Caco-2 (cell line): Measurements from ENCODE around the gene CPSF3. TPM values are rescaled to one million over a fixed set of nuclear protein-coding genes. Genes with fewer than 3 reads are reported as not detected.

ENCODE experiments used
- BruUV-seq: library from RNA; stranded (reverse); fragments of 400-500 nt; replicated peaks from 2 replicates; lab custom pipeline; 2021; lab: Mats Ljungman, UMichigan
- CTCF ChIA-PET: fragments of 300-600 bp; sonication (Branson Sonifier 250); formaldehyde crosslinking; loops from one replicate; lab custom pipeline; 2022; ENCODE audit warnings: antibody characterized with exemption; lab: Charles Lee
- POLR2A ChIA-PET: fragments of 300-600 bp; sonication (Branson Sonifier 250); formaldehyde crosslinking; loops from one replicate; lab custom pipeline; 2022; ENCODE audit warnings: antibody characterized with exemption; lab: Charles Lee
- DNase-seq, 2 experiments: peaks; one replicate each; pipeline versions ENCODE4 v3.0.0 to v3.0.0-alpha.2; 2020 to 2022
- H3K27me3 ChIP-seq: replicated peaks from 2 replicates; pipeline ENCODE4 v1.6.0; 2011; ENCODE audit warnings: low read length; ENCODE audit not compliant: control insufficient read depth, insufficient read depth
- H3K36me3 ChIP-seq: 2 replicates; pipeline ENCODE4 v1.5.1; 2011; ENCODE audit warnings: low read length; ENCODE audit not compliant: control insufficient read depth, insufficient read depth
- H3K4me1 ChIP-seq: fragments of 250-450 bp; sonication (Bioruptor Pico); 2 replicates; pipeline ENCODE4 v1.5.1; 2020; ENCODE audit warnings: mild to moderate bottlenecking
- H3K4me3 ChIP-seq: 2 replicates; pipeline ENCODE4 v1.5.1; 2011; ENCODE audit warnings: low read depth, mild to moderate bottlenecking, control low read depth, low read length
- H3K9me3 ChIP-seq: fragments of 250-450 bp; sonication (Bioruptor Pico); 2 replicates; pipeline ENCODE4 v1.5.1; 2020; ENCODE audit warnings: mild to moderate bottlenecking, moderate library complexity
- H3K27ac Mint-ChIP-seq: one replicate; pipeline ENCODE4 v1.8.0; 2022; ENCODE audit warnings: mixed read lengths; ENCODE audit not compliant: unreplicated experiment
- H3K27me3 Mint-ChIP-seq: one replicate; pipeline ENCODE4 v1.8.0; 2022; ENCODE audit warnings: mixed read lengths; ENCODE audit not compliant: insufficient read depth, unreplicated experiment
- H3K36me3 Mint-ChIP-seq: one replicate; pipeline ENCODE4 v1.8.0; 2022; ENCODE audit warnings: mild to moderate bottlenecking, mixed read lengths; ENCODE audit not compliant: insufficient read depth, unreplicated experiment
- H3K4me1 Mint-ChIP-seq: one replicate; pipeline ENCODE4 v1.8.0; 2022; ENCODE audit warnings: low read depth, mixed read lengths; ENCODE audit not compliant: unreplicated experiment
- H3K4me3 Mint-ChIP-seq: one replicate; pipeline ENCODE4 v1.8.0; 2022; ENCODE audit warnings: mild to moderate bottlenecking, moderate library complexity, mixed read lengths; ENCODE audit not compliant: unreplicated experiment
- H3K9me3 Mint-ChIP-seq: one replicate; pipeline ENCODE4 v1.8.0; 2022; ENCODE audit warnings: mixed read lengths; ENCODE audit not compliant: unreplicated experiment
- intact Hi-C: fragments of 100-400 bp; cut with micrococcal nuclease; formaldehyde crosslinking; loops from one replicate; pipeline ENCODE4 v1.10.0; 2022; ENCODE audit not compliant: unreplicated experiment
- total RNA-seq: library from RNA; stranded (reverse); gene quantifications from 2 replicates; pipeline ENCODE4 v1.2.3, GENCODE V29; 2022
- TF ChIP-seq, protein P1 (sequence below), 2 experiments: fragments of 200-600 bp in 1 of 2; IDR thresholded peaks; 1 replicate in 1 of 2; 2 replicates in 1 of 2; pipeline versions ENCODE4 v1.5.1 to v1.8.0; 2011 to 2022; ENCODE audit warnings: antibody characterized with exemption in 1 of 2, control low read depth in 1 of 2, inconsistent platforms in 1 of 2, low read depth in 1 of 2, low read length in 1 of 2, mild to moderate bottlenecking in 1 of 2, moderate library complexity in 1 of 2; ENCODE audit not compliant: insufficient read depth in 1 of 2, severe bottlenecking in 1 of 2, unreplicated experiment in 1 of 2

CPSF3 gene
- total RNA-seq, 1 experiment from 2014 or later = 95.0 TPM

- Histone ChIP-seq H3K4me1 (peaks cover 9% of the 10 kb centered on the region), H3K27me3 (no peaks in the 10 kb centered on the region), H3K36me3 (no peaks in the 10 kb centered on the region; the same call in 1 of the 2 replicates), H3K4me3 (peak overlapping the region; percentile 89), H3K9me3 (no peaks in the 10 kb centered on the region)
- Mint-ChIP-seq H3K27me3 (no peaks in the 10 kb centered on the region), H3K27ac (no peak overlapping the region), H3K36me3 (peaks cover 22% of the 10 kb centered on the region), H3K4me1 (peaks cover 18% of the 10 kb centered on the region), H3K9me3 (no peaks in the 10 kb centered on the region), H3K4me3 (no peak overlapping the region)
- TF ChIP-seq, protein P1, sequence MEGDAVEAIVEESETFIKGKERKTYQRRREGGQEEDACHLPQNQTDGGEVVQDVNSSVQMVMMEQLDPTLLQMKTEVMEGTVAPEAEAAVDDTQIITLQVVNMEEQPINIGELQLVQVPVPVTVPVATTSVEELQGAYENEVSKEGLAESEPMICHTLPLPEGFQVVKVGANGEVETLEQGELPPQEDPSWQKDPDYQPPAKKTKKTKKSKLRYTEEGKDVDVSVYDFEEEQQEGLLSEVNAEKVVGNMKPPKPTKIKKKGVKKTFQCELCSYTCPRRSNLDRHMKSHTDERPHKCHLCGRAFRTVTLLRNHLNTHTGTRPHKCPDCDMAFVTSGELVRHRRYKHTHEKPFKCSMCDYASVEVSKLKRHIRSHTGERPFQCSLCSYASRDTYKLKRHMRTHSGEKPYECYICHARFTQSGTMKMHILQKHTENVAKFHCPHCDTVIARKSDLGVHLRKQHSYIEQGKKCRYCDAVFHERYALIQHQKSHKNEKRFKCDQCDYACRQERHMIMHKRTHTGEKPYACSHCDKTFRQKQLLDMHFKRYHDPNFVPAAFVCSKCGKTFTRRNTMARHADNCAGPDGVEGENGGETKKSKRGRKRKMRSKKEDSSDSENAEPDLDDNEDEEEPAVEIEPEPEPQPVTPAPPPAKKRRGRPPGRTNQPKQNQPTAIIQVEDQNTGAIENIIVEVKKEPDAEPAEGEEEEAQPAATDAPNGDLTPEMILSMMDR (IDR thresholded peaks at IDR 0.05; ENCODE audit: insufficient read depth in 1 of 2, low read depth in 1 of 2, low read length in 1 of 2, severe bottlenecking in 1 of 2, unreplicated experiment in 1 of 2) = no peak
- ChIA-PET CTCF (interaction anchor here (0.6 to 1.0 kb wide), 8 partner anchors 41 to 284 kb away, joined by 3 to 5 read pairs (median 3); no protein-coding TSS in a partner anchor), POLR2A (interaction anchor here (0.5 to 0.8 kb wide), 3 partner anchors 51 to 1423 kb away, joined by 4 to 6 read pairs (median 5); no protein-coding TSS in a partner anchor)
- BruUV-seq = no TSS peak
- intact Hi-C loops = loop anchor here (2.0 to 5.0 kb wide), 3 partner anchors 135 to 280 kb away; partner anchors contain the start of genes ADAM17 and ASAP2
- peak in 1 of 2 experiments; percentile 34 for DNase-seq
Measured at GRCh38 chr2:9422321-9423099, 944 bp upstream of the CPSF3 start.

- Mint-ChIP-seq H3K27ac (no peak overlapping the region), H3K9me3 (no peaks in the 10 kb centered on the region), H3K4me1 (peaks cover 18% of the 10 kb centered on the region), H3K27me3 (no peaks in the 10 kb centered on the region), H3K4me3 (no peak overlapping the region), H3K36me3 (peaks cover 22% of the 10 kb centered on the region)
- ChIA-PET POLR2A (no interaction called here), CTCF (no interaction called here)
- intact Hi-C loops = loop anchor here (2.0 to 5.0 kb wide), 3 partner anchors 133 to 281 kb away; partner anchors contain the start of genes ADAM17 and ASAP2
- TF ChIP-seq, protein P1 (IDR thresholded peaks at IDR 0.05; ENCODE audit: insufficient read depth in 1 of 2, low read depth in 1 of 2, low read length in 1 of 2, severe bottlenecking in 1 of 2, unreplicated experiment in 1 of 2) = no peak
- Histone ChIP-seq H3K9me3 (no peaks in the 10 kb centered on the region), H3K4me1 (peaks cover 9% of the 10 kb centered on the region), H3K4me3 (peak overlapping the region; percentile 89), H3K36me3 (no peaks in the 10 kb centered on the region), H3K27me3 (no peaks in the 10 kb centered on the region)
- TSS peak; percentile 76 for BruUV-seq
- no peak for DNase-seq
Measured at GRCh38 chr2:9423922-9424272, 443 bp downstream of the CPSF3 start.

- no peaks in the 10 kb centered on the region for H3K27me3 ChIP-seq
- no TSS peak for BruUV-seq
- Mint-ChIP-seq H3K36me3 (peaks cover 22% of the 10 kb centered on the region), H3K9me3 (no peaks in the 10 kb centered on the region), H3K4me1 (peaks cover 18% of the 10 kb centered on the region), H3K27me3 (no peaks in the 10 kb centered on the region), H3K4me3 (no peak overlapping the region), H3K27ac (no peak overlapping the region)
- ChIA-PET POLR2A (no interaction called here), CTCF (no interaction called here)
- DNase-seq = no peak
- intact Hi-C loops = loop anchor here (5.0 kb wide), 1 partner anchor 133 kb away; the partner anchor contains the start of gene ADAM17
- H3K36me3 ChIP-seq = no peaks in the 10 kb centered on the region
- peak overlapping the region; percentile 89 for H3K4me3 ChIP-seq
- H3K4me1 ChIP-seq = peaks cover 9% of the 10 kb centered on the region
- H3K9me3 ChIP-seq = no peaks in the 10 kb centered on the region
- TF ChIP-seq, protein P1 (IDR thresholded peaks at IDR 0.05; ENCODE audit: insufficient read depth in 1 of 2, low read depth in 1 of 2, low read length in 1 of 2, severe bottlenecking in 1 of 2, unreplicated experiment in 1 of 2) = no peak
Measured at GRCh38 chr2:9424447-9425164, 1.2 kb downstream of the CPSF3 start.
